GM18907 (cell line): ENCODE data around the gene WNT5A.

Experiments
- ATAC-seq: cut with Tn5 transposase; IDR thresholded peaks from one replicate; pipeline ENCODE4 v1.9.1; 2021; ENCODE audit warnings: mild to moderate bottlenecking, moderate library complexity; ENCODE audit not compliant: unreplicated experiment

The WNT5A gene

DNA sequence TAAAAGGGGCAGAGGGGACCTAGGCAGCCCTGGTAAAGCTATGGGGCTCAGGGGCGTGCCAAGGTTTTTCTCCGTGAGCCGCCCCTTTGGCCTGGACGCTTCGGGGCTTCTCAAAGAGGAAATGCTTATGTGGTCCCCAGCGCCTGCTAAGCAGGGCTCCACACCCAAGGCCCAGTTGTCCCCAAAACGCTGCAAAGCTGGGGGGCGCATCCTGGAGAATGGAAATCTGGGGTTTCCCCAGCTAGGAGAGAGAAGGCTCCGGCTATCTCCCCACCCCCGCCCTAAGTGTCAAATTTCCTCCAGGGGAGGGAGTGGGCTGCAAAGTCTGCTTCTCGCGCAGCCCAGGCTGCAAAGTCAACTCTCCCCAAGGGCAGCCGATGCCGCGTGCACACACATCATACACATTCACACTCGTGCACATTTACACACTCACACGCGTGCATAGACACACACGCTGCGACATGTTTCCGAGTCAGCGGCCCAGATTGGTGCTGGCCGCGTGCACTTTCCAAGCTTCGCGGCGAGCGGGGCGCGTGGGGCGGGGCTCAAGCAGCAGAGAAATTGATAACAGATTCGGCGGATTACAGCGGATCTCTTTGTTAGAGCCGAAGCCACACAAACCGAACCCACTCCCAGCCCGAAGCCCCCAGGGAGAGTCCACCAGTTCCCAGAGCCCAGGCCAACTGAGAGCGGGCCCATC is 4.5 kb downstream of the WNT5A start:
- ATAC-seq, result no peak

DNA sequence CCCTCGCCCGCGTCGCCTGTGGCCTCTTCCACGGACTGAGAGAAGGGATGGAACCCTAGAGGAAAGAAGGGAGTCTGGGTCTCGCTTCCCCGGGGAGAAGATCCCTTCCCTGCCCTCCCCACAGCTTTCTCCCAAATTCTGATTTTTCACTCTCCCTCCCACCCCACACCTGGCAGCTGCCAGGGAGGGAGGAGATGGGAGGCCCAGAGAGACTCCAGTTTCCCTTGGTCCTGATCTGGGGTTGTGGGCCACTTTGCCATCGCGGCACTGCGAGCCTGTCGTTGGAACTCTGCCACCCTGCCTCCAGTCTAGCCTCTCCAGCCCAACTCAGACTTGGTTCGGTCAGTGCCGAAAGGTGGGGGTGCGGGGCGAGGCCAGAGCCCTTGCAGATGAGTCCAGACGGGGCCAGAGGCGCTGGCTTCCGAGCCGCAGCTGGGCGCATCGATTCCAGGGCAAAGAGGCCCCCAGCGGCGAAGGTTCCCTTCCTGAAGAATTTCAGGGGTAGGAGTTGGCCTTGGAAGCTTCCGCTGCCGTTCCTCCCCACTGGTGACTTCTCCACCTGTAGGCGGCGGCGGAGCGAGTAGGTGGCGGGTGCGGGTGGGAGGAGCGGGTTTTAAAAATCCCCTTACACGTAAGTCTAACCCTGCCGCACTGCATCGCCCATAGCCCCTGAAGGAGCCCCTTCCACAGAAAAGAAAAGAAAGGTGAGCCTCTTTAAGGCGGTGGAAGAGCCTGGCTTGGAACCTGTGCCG is 5.2 kb downstream of the WNT5A start:
- no peak for ATAC-seq

DNA sequence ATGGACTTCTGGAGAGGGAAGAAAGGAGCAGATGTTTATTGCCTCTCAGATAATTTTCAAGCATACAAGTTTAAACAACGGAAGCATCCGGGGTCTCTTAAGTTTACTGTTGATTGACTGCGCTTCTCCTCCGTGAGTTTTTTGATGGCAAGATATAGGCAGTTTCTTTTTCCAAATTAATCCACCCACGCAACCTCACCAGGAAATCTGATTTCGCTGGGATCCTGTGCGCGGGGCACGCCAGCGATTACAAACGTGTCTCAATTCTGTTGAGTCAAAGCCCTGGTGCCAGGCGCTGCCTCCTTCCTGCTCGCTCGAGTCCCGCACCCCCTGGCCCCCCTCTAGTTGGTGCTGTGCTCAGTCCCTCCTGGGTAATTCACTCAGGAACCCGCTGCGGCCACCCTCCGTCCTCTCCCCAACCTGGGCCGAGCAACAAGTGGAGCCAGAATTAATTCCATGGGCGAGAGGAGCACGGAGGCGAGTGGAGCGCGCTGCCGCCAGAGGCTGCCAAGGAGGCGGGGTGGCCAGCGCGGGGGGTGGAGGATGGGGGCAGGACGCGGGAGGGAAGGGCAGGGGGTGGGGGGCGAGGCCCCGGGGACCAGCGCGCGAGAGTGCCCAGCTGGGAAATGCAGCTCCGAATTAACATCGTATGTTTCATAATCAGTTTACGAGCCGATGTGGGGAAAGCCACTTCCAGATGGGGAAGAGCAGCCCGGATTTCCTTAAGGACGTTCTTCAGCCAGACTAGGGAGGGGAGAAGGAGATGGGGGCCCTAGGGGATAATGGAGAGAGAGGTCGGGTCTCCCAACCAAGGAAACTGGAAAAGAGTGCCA is 6.0 kb downstream of the WNT5A start:
- ATAC-seq, result no peak

DNA sequence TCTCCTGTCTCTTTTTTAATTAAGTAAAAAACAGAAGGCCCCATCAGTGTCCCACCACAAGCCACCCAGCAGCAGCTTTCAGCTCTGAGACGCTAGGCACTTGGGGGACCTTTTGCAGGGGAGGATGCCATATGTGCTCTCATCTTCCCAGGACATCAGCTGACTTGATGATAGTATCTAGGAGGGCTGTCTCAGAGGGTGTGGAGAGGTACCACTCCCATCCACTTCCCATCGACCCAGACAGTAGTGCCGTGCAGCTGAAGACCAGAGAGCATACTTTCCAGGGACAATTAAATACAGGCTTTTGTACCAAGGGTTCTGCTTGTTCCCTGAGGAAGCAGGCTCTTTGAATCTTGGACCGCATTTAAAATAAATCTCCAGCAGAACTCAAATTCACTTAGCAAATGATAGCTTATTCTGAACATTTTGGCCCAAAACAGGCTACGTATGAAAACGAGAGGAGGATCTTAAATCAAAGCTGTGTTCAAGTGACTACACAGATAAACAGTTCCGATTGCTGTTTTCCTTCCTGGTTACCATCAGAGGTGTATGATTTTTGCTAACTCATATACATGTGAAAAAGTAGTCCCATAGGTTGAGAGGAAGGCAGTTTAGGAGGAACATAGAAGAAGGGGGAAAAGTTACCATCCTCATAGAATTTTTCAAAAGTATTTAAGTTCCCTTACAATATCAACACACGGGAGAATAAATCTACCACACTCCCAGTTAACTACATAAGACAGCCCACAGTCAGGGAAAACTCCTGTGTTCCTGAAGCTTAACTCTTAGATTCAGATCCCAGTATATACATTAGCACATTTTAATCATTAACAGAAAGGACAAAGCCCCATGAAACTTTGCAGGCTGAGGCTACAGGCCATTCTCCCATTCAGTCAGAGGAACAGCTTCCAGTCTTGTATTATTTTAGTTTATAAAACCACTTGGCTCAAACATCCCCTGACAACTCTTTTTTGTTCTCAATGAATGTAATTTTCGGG is 9.5 kb downstream of the WNT5A start:
- no peak for ATAC-seq

DNA sequence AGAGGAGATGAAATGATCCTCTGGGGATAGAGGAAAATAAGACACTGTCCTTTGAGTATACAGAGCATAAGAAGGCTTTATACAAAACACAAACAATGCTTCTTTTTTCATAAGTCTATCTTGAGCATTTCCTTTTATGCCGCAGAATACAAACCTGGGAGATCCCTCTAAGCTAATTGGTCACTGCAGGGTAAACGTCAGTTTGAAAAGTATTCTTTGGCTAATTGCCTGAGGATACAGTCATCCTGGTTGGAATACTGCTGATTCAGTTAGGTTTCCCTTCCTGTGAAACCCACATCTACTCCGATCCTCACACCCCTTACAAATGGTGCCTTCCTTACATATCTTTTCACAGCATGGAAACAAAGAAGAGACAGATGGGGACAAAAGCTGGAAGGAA is 10.6 kb downstream of the WNT5A start:
- ATAC-seq, result no peak

DNA sequence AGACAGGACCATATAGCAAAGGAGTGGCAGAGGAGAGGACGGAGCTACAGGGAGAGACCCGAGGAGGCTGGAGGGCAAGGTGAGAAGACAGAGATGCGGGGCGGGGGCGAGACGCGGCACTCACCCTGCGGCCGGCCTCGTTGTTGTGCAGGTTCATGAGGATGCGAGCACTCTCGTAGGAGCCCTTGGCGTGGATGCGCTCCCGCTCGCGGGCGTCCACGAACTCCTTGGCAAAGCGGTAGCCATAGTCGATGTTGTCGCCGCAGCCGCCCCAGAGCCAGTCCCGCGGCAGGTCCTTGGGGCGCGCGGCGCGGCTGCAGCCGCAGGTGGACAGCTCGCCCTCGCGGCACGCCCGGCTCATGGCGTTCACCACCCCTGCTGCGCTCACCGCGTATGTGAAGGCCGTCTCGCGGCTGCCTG is 12.9 kb downstream of the WNT5A start:
- ATAC-seq, result no peak

DNA sequence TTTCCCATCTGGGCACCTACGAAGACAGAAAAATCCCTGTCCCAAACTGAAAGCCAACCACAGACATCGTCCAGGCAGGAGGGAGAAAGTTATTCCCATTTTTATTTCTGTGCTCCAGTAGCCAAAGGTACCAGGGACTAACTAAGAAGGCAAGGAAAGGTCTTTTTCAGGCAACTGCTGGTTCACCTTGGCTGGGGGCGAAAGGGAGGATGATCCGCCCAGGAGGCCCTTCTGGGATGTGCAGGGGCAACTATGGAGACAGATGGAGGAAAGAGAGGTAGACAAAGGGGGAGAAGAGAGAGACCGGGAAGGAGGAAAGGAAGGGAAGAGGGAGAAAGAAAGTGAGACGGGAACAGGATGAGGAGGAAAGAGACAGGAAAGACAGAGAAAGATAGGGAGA is 13.3 kb downstream of the WNT5A start:
- ATAC-seq, result no peak

DNA sequence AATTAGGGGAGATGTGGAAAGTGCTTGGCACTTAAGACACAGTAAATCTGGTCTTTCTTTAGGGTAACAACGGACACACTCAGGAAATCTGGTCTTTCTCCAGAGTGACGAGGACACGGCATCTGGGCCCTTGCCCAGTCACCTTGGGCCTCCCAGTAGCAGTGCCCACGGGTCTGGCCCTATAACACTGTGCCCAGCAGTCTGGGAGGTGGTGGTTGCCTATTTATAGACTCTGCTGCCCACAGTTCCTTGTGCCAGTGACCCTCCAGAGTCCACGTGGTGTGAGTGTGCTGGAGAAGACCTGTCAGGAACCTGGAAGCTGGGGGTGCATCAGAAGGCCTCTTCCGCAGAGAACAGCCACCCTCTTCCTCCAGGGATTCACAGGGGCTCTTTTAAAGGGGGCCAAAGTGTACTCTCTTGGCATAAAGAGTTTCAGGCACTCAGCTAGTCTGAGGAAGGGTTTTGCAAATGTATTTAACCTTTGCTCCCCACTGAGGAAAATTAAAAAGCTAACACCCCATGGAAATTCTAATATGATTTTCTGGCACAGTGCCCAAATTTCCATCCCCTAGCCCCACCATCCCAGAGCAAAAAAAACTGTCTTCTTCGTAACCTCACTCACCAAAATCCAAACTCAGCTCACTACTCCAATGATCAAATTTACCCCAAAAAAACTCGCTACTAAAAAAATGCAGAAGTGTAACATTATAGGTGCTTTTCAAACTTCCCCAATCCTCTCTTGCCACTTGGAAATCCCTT is 15.4 kb downstream of the WNT5A start:
- ATAC-seq, result no peak

DNA sequence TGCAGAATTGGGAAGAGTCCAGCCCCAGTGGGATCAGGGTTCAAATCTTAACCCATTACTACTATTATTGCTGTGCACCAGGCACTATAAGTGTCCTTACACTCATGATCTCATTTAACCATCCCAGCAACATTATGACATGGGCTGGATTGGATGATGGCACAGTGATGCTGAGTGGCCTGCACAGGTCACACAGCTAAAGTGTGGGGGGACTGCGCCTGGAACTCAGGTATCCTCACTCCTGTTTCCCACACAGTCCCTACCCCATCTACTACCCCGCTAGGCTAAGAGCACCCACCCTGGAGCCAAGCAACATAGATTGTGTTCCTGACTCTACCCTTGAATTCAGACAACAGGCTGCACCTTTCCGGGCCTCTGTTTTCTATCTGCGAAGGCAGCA is 16.0 kb downstream of the WNT5A start:
- no peak for ATAC-seq

DNA sequence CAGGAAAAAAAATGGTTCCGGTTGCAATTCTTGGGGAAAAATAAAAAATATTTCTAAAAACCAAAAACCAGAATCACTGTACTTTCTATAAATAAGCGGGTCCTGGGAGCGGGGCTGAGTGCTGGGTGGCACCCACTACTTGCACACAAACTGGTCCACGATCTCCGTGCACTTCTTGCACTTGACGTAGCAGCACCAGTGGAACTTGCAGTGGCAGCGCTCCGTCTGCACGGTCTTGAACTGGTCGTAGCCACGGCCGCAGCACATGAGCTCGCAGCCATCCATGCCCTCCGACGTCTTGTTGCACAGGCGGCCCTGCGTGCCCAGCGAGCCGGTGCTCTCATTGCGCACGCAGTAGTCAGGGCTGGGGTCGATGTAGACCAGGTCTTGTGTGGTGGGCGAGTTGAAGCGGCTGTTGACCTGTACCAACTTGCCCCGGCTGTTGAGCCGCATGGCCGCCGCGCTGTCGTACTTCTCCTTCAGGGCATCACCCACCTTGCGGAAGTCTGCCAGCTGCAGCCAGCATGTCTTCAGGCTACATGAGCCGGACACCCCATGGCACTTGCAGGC is 17.1 kb downstream of the WNT5A start:
- no peak for ATAC-seq

DNA sequence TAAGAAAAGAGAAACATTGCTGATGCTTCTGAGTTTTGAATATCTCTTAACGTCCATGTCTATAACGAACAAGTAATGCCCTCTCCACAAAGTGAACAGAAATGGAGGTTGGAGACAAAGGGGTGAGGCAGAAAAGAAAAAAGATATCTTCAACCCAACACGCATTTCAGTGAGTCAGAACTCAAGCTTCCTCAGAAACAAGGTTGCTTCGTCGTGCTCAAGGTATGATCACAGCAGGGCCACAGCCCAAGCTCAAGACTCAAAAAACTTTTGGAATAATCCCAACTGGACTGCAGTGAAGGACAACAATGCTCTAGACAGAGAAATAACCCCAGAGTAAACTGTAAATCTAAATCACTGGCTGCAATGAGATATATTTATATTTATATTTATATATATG is 18.9 kb downstream of the WNT5A start:
- no peak for ATAC-seq

DNA sequence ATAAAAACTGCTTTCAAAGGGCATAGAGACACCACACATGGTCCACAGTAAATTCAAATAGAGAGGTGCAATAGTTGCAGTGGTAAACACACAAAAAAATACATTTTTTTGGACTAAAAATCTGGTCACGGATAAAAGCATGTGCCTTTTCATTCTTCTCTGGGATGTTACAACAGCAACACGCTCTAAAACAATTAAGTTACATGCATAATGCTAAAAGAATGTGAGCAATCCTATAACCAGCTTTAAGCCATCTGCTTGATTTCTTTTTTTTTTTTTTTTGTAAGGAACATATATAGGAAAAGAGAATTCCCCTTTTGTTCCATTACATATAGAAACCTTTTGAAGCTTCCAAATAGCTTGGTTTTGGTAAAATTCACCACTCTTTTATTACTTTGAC is 20.0 kb downstream of the WNT5A start:
- ATAC-seq, result no peak

DNA sequence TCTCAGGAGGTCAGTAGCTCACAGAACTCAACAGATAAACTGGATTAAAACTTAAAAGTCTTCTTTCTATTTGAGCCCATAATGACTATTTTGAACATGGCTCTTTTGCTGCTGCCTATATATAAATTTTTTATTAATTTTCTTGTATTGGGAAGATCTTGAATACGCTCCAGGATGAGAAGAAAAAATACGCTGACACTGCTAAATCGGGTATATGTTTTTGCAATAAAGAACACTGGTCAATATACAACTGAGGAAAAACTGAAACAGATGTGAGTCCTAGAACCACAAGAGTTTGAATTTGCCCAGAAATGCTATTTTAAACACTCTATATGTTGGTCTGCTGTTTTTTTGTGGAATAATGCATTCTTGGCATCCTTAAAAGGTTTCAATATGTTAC is 20.6 kb downstream of the WNT5A start:
- ATAC-seq, result no peak

DNA sequence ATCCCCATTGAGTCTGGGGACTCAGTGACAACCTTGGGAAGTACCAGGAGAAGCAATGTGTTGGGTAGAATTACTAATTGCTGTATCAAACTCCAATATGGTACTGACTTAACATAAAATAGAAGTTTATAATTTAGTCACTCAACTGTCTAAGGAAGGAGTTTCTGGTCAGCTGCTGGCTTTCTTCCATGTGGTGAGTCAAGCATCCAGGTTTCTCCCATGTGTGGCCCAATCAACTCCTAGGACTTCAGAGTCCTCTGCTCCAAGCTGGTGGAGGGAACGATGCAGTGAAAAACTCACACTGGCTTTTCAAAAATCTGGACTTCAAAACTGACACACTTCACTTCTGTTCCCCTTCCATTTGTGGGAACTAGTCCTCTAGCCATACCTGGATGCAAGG is 25.2 kb downstream of the WNT5A start:
- ATAC-seq, result no peak

DNA sequence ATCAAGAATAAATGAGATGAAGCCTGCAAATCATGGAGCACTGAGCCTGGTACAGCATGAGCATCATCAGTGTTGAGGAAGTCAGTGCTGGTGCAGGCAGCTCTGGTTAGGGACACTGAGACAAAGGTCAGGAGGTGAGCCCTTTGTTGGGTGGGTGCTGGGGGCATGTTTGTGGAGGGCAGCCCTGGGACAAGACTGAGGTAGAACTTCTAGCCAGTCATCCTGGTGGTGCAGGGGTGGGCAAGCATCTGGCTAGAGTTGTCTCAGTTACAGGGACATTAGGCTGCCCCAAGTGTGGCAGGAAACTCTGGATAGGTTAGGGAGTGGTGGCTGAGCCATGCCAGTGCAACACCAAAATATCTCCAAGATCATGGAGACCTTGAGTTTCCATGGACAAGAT is 27.3 kb downstream of the WNT5A start:
- ATAC-seq, result no peak

DNA sequence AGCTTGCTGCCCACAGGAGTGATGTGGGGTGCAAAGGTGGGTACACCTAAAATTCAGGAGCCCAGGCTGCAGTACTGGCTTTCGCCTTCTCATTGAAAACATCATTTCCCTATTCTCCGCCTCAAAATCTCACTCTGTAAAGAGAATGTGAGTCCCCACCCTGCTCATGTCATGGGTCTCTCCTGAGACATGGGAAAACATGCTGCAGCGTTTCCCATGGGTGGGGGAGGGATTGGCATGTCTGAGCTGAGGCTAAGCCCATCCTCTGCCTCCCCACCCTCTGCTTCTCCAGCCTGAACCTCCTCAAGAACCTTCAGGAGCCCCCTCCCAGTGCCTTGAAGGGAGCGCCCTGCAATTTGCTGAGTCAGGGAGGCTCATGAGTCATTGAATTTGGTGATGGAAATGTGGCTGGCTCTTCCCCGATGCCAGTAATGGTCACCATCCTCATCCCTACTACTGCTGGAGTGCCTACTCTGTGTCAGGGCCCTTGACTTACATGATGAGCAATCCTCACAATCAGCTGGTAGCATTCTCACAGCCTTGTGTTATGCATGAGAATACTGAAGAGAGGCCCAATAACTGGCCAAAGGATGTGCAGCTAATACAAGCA is 28.8 kb downstream of the WNT5A start:
- ATAC-seq, result no peak

DNA sequence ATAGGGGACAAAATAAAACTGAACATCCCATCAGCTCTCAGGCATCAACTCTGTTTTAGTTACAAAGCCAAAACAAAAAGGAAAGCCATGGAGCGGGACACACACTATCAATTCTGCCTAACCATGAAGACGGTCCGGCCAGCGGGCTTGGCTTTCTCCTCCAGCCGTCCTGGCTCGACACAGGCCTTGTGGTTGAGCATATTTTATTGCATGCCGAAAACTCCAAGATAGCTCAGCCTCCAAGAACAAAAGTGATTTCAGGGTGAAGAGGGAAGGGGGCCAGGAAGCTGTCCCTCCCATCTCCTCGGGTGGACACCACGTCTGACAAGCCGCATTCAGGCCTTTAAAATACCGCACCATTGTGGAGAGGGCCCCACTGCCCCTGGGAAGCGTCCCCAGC is 31.2 kb downstream of the WNT5A start:
- no peak for ATAC-seq

DNA sequence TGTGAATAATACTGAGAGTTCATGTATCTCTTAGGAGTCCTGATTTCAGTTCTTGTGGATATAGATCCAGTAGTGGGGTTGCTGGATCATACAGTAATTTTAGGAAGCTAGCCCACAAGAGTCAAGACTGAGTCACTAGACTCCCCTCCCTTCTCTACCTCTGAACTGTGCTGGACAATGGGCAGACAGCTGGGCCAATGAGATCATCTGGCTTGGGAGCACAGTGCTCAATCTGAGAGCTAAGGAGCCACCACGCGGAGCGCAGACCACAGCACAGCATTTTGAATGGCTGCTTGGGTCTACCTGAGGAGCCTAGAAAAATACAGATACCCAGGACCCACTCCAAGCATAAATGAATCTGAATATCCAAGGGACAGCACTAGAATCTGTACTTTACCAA is 32.5 kb downstream of the WNT5A start:
- ATAC-seq, result no peak

DNA sequence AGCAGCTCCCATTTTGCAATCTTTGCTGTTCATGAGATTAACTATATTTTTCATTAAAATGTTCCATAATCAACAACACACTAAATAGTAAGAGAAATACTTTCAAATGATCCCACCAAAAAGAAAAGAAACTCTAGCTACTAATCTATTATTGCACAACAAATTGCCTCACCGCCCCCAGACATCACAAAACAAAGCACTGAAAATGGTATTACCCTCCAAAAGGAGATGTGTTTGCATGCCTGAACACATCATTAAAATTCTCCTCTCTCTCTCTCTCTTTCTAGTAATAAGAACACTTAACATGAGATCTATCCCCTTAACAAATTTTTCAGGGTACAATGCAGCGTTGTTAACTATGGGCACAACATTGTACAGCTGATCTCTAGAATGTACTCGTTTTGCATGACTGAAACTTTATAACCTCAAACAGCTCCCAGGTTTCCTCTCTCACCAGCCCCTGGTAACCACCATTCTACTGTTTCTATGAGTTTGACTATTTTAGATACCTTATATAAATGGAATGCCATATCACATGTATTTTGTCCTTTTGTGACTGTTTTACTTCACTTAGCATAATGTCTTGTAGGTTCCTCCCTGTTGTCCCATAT is 33.1 kb downstream of the WNT5A start:
- ATAC-seq, result no peak
